Activated T-cell treated with anti-CD3 and anti-CD28 coated beads, Interleukin-2, amount 50 U/mL, for 4 hours (primary cell): ENCODE results near the gene BPTF. TPM values are rescaled to one million over a fixed set of nuclear protein-coding genes. Genes with fewer than 3 reads are reported as not detected.
"Not testable (repeated sequence)": the region's sequence is repeated elsewhere in the genome, so short reads cannot be mapped to it uniquely, and the experiment has no call there.

Source experiments
- ATAC-seq, 2 donors: fragments of 200-7000 bp; cut with Tn5 transposase; one replicate each; pipeline ENCODE4 v1.10.0; 2021
- DNase-seq: peaks from one replicate; pipeline ENCODE4 v3.0.0-alpha.2; 2020
- H3K27me3 Mint-ChIP-seq: one replicate; pipeline ENCODE4 v1.8.0; 2021; ENCODE audit warnings: low read depth, mixed read lengths
- H3K36me3 Mint-ChIP-seq: one replicate; pipeline ENCODE4 v1.8.0; 2022; ENCODE audit warnings: mixed read lengths; ENCODE audit not compliant: insufficient read depth
- H3K4me1 Mint-ChIP-seq: one replicate; pipeline ENCODE4 v1.8.0; 2021; ENCODE audit warnings: low read depth, mixed read lengths
- H3K4me3 Mint-ChIP-seq: one replicate; pipeline ENCODE4 v1.8.0; 2021; ENCODE audit warnings: mild to moderate bottlenecking, moderate library complexity, mixed read lengths
- H3K9me3 Mint-ChIP-seq: one replicate; pipeline ENCODE4 v1.8.0; 2021; ENCODE audit warnings: mixed read lengths
- total RNA-seq, 3 donors: library from RNA; stranded (reverse); gene quantifications; one replicate each; pipeline ENCODE4 v1.2.1, GENCODE V29; 2021

Gene BPTF
- total RNA-seq, 3 donors from 2014 or later = 62.1 to 67.7 (median 62.2) TPM

GRCh38 chr17:67825627-67826601 is 611 bp downstream of the BPTF start:
- H3K36me3 Mint-ChIP-seq, H3K9me3 Mint-ChIP-seq, H3K27me3 Mint-ChIP-seq: not testable (repeated sequence)
- Mint-ChIP-seq H3K4me1 (peaks cover 40% of the 10 kb centered on the region), H3K4me3 (peak overlapping the region; percentile 96)
- ATAC-seq (peak; percentile 52 to 59), DNase-seq (peak; percentile 36)

DNA sequence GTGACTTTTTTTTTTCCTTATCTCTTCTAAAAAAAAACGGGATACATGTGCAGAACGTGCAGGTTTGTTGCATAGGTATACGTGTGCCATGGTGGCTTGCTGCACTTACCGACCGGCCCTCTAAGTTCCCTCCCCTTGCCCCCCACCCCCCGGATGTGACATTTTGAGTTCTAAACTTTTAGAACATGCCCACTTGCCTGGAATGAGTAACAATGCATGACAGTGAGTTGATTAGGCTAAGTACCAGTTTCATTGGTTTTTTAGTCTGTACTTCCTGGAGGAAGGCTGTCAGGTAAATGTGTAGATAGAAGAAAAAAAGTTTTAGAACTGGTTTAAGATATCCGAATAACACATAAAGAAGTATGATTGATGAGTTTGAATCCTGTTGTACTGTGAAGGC is 4.0 kb downstream of the BPTF start:
- Mint-ChIP-seq H3K36me3 (peaks cover 2% of the 10 kb centered on the region), H3K4me1 (peaks cover 62% of the 10 kb centered on the region), H3K27me3 (no peaks in the 10 kb centered on the region), H3K4me3 (peak overlapping the region; percentile 96), H3K9me3 (no peaks in the 10 kb centered on the region)
- ATAC-seq (peak; percentile 14 to 41), DNase-seq (no peak)

DNA sequence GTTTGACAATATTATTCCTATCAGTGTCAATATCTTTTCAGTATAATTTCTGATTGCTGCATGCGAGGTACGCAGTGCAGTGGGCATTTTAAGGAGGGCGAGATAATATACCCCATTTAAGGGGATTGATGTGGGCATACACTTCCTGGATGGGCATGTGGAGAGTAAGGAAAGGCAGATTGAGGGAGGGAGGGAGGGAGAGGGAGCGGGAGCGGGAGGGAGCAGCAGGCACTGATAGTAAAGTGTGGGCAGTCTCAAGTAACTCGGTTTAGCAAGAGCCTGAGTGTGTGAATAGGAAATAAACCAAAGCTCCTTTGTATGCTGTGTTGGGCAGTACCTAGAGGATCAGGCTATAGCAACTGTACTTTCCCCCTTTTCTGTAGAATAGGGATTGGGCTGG is 5.1 kb downstream of the BPTF start:
- Mint-ChIP-seq H3K36me3 (peaks cover 5% of the 10 kb centered on the region), H3K4me3 (no peak overlapping the region), H3K27me3 (no peaks in the 10 kb centered on the region), H3K4me1 (peaks cover 68% of the 10 kb centered on the region), H3K9me3 (no peaks in the 10 kb centered on the region)
- DNase-seq = no peak
- ATAC-seq = no peak

DNA sequence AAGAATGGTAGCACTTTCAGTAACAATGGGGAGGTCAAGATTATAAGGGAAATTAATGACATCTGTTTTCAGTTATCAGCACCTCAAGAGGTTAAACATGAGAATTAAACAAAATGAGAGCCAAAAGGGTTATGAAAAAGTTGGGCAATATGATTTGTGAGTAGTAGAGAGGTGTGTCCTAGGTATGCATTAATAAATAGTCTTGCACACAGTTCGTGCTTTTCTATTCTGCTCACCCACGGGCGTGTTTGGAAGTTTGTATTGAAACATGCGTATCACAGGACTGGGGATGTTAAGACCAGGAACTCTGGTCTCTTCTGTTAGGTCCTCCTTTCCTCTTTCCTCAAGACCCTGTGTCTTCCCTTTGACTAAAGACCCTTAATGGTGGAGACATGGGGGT is 6.0 kb downstream of the BPTF start:
- ATAC-seq = no peak
- H3K9me3 Mint-ChIP-seq = no peaks in the 10 kb centered on the region
- H3K36me3 Mint-ChIP-seq = peaks cover 5% of the 10 kb centered on the region
- no peak overlapping the region for H3K4me3 Mint-ChIP-seq
- DNase-seq = no peak
- H3K4me1 Mint-ChIP-seq = peaks cover 77% of the 10 kb centered on the region
- H3K27me3 Mint-ChIP-seq = no peaks in the 10 kb centered on the region

DNA sequence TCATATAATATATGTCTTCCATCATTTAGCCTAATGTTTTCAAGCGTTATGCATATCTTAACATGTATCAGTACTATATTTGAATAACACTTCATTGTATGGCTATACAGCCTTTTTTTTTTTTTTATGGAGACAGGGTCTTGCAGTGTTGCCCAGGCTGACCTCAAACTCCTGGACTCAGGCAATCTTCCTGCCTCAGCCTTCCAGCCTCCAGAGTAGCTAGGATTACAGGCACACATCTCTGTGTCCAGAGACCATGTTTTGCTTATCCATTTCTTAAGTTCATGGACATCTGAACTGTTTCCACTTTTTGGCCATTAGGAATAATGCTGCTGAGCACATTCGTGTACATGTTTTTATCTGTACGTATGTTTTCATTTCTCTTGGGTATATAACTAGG is 7.8 kb downstream of the BPTF start:
- no peak overlapping the region for H3K4me3 Mint-ChIP-seq
- H3K27me3 Mint-ChIP-seq = no peaks in the 10 kb centered on the region
- DNase-seq (no peak), ATAC-seq (no peak)
- peaks cover 5% of the 10 kb centered on the region for H3K36me3 Mint-ChIP-seq
- no peaks in the 10 kb centered on the region for H3K9me3 Mint-ChIP-seq
- peaks cover 84% of the 10 kb centered on the region for H3K4me1 Mint-ChIP-seq

- ATAC-seq (no peak), DNase-seq (no peak)
- no peak overlapping the region for H3K4me3 Mint-ChIP-seq
- peaks cover 5% of the 10 kb centered on the region for H3K36me3 Mint-ChIP-seq
- H3K4me1 Mint-ChIP-seq = peaks cover 83% of the 10 kb centered on the region
- no peaks in the 10 kb centered on the region for H3K27me3 Mint-ChIP-seq
- H3K9me3 Mint-ChIP-seq = no peaks in the 10 kb centered on the region
Measured at GRCh38 chr17:67833946-67834631, 8.8 kb downstream of the BPTF start.

DNA sequence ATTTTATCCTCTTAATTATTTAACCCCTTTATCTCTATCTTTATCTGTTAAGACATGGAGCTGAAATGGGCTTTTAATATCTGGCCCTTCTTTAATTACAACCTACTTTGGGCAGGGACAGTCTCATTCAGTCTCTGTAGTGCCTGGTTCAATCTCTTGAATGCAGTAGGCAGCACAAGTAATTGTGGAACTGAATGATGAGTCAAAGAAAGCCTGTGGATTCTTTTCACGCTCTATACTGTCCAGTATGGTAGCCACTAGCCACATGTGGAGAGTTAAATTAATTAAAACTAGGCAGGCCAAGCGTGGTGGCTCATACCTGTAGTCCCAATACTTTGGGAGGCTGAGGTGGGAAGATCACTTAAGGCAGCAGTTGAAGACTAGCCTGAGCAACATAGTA is 9.3 kb downstream of the BPTF start:
- Mint-ChIP-seq H3K4me1 (peaks cover 80% of the 10 kb centered on the region), H3K27me3 (no peaks in the 10 kb centered on the region), H3K36me3 (peaks cover 3% of the 10 kb centered on the region), H3K9me3 (no peaks in the 10 kb centered on the region), H3K4me3 (no peak overlapping the region)
- DNase-seq (no peak), ATAC-seq (no peak)

GRCh38 chr17:67836205-67836987 is 11.1 kb downstream of the BPTF start:
- Mint-ChIP-seq H3K36me3 (peaks cover 3% of the 10 kb centered on the region), H3K4me3 (peak overlapping the region; percentile 26), H3K4me1 (peaks cover 76% of the 10 kb centered on the region), H3K27me3 (no peaks in the 10 kb centered on the region), H3K9me3 (no peaks in the 10 kb centered on the region)
- no peak for DNase-seq
- peak; percentile 91 to 92 for ATAC-seq

- H3K4me1 Mint-ChIP-seq = peaks cover 80% of the 10 kb centered on the region
Measured at GRCh38 chr17:67837965-67838364, 12.7 kb downstream of the BPTF start.

GRCh38 chr17:67838538-67838937 is 13.2 kb downstream of the BPTF start:
- ATAC-seq = no peak

More at GRCh38 chr17:67837965-67838364, 12.7 kb downstream of the BPTF start:
- H3K36me3 Mint-ChIP-seq = peaks cover 3% of the 10 kb centered on the region
- DNase-seq (no peak), ATAC-seq (no peak)
- H3K4me3 Mint-ChIP-seq = no peak overlapping the region
- H3K9me3 Mint-ChIP-seq = no peaks in the 10 kb centered on the region
- H3K27me3 Mint-ChIP-seq = no peaks in the 10 kb centered on the region

GRCh38 chr17:67841992-67842391 is 16.7 kb downstream of the BPTF start:
- Mint-ChIP-seq H3K27me3 (no peaks in the 10 kb centered on the region), H3K36me3 (no peaks in the 10 kb centered on the region), H3K9me3 (no peaks in the 10 kb centered on the region), H3K4me3 (no peak overlapping the region), H3K4me1 (peaks cover 53% of the 10 kb centered on the region)
- ATAC-seq = no peak
- no peak for DNase-seq

More at GRCh38 chr17:67838538-67838937, 13.2 kb downstream of the BPTF start:
- Mint-ChIP-seq H3K4me3 (no peak overlapping the region), H3K36me3 (peaks cover 3% of the 10 kb centered on the region), H3K4me1 (peaks cover 75% of the 10 kb centered on the region), H3K27me3 (no peaks in the 10 kb centered on the region), H3K9me3 (no peaks in the 10 kb centered on the region)
- DNase-seq = no peak

GRCh38 chr17:67842648-67843047 is 17.3 kb downstream of the BPTF start:
- Mint-ChIP-seq H3K4me1 (peaks cover 46% of the 10 kb centered on the region), H3K27me3 (no peaks in the 10 kb centered on the region), H3K9me3 (no peaks in the 10 kb centered on the region), H3K4me3 (no peak overlapping the region), H3K36me3 (no peaks in the 10 kb centered on the region)
- no peak for DNase-seq
- no peak for ATAC-seq

- ATAC-seq (no peak), DNase-seq (no peak)
- Mint-ChIP-seq H3K36me3 (peaks cover 5% of the 10 kb centered on the region), H3K27me3 (no peaks in the 10 kb centered on the region), H3K4me3 (no peak overlapping the region), H3K4me1 (peaks cover 38% of the 10 kb centered on the region), H3K9me3 (no peaks in the 10 kb centered on the region)
Measured at GRCh38 chr17:67845374-67845773, 20.1 kb downstream of the BPTF start.

DNA sequence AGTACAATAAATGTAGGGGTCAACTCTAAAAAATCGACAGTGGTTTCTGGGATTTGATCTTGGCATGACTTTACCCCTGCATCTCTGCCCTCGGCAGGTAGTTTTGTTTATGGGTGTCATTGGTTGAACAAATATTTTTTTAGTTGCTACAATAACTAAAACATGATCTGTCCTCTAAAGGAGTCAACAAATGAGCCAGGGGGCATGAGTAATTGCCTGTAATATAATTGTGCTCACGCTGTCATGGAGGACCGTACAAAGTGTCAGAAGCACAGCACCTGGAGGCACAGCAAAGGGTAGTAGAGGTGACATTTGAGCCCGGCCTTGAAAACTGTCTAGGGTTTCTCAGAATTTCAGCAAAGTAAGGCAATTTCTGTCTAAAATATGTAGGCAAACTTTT is 22.9 kb downstream of the BPTF start:
- peaks cover 44% of the 10 kb centered on the region for H3K4me1 Mint-ChIP-seq
- not testable (repeated sequence) for H3K27me3 Mint-ChIP-seq, ATAC-seq, H3K36me3 Mint-ChIP-seq, H3K9me3 Mint-ChIP-seq, H3K4me3 Mint-ChIP-seq, DNase-seq
